Panc1 (cell line): ENCODE measurements around the gene CROCC. TPM values are rescaled to one million over a fixed set of nuclear protein-coding genes. Genes with fewer than 3 reads are reported as not detected.

Experiments used
- ATAC-seq: fragments of 200-7000 bp; cut with Tn5 transposase; 2 replicates; pipeline ENCODE4 v1.9.1; 2020; ENCODE audit warnings: mild to moderate bottlenecking, moderate library complexity
- BruUV-seq: library from RNA; stranded (reverse); fragments of 400-500 nt; replicated peaks from 2 replicates; lab custom pipeline; 2021; lab: Mats Ljungman, UMichigan
- CTCF ChIA-PET: fragments of 300-600 bp; sonication (Branson Sonifier 250); formaldehyde crosslinking; loops from one replicate; lab custom pipeline; 2022; ENCODE audit warnings: antibody characterized with exemption; lab: Charles Lee
- POLR2A ChIA-PET: fragments of 300-600 bp; sonication (Branson Sonifier 250); formaldehyde crosslinking; loops from one replicate; lab custom pipeline; 2022; ENCODE audit warnings: antibody characterized with exemption; lab: Charles Lee
- DNase-seq: peaks from one replicate; pipeline ENCODE4 v3.0.0-alpha.2; 2010; ENCODE audit warnings: low read depth, low spot score
- H3K27ac ChIP-seq: 2 replicates; pipeline ENCODE4 v1.5.1; 2011; ENCODE audit warnings: mild to moderate bottlenecking, low read length, inconsistent platforms
- H3K27me3 ChIP-seq: fragments of 200-500 bp; sonication (Bioruptor generic); 2 replicates; pipeline ENCODE4 v1.6.0; 2014; ENCODE audit warnings: low read length, inconsistent platforms; ENCODE audit not compliant: control insufficient read depth, insufficient read depth
- H3K36me3 ChIP-seq: fragments of 200-500 bp; sonication (Bioruptor generic); 2 replicates; pipeline ENCODE4 v1.5.1; 2014; ENCODE audit warnings: inconsistent platforms, mild to moderate bottlenecking, low read length, moderate library complexity; ENCODE audit not compliant: control insufficient read depth, insufficient read depth
- H3K4me1 ChIP-seq: 2 replicates; pipeline ENCODE4 v1.5.1; 2011; ENCODE audit warnings: inconsistent platforms, mild to moderate bottlenecking, low read length, moderate library complexity; ENCODE audit not compliant: control insufficient read depth, insufficient read depth
- H3K4me3 ChIP-seq, 2 experiments: 2 replicates each; pipeline ENCODE4 v1.5.1; 2011 to 2012; ENCODE audit warnings: low read depth in 2 of 2, low read length in 2 of 2, mild to moderate bottlenecking in 2 of 2, inconsistent platforms in 1 of 2, moderate library complexity in 1 of 2
- H3K9me3 ChIP-seq: fragments of 200-500 bp; sonication (Bioruptor generic); 2 replicates; pipeline ENCODE4 v1.5.1; 2014; ENCODE audit warnings: low read depth, mild to moderate bottlenecking, inconsistent platforms, low read length, moderate library complexity; ENCODE audit not compliant: control insufficient read depth, insufficient read depth
- POLR2AphosphoS5 ChIP-seq: IDR thresholded peaks from 2 replicates; pipeline ENCODE4 v1.6.1; 2012; ENCODE audit warnings: mild to moderate bottlenecking, low read depth, low read length, moderate library complexity
- SIN3A ChIP-seq: IDR thresholded peaks from 2 replicates; pipeline ENCODE4 v1.6.1; 2012; ENCODE audit warnings: low read depth, mild to moderate bottlenecking, low read length, moderate library complexity, borderline replicate concordance; ENCODE audit not compliant: insufficient read depth
- TCF7L2 ChIP-seq: IDR thresholded peaks from 2 replicates; pipeline ENCODE4 v1.6.1; 2011; ENCODE audit warnings: mild to moderate bottlenecking, low read depth, low read length, inconsistent platforms
- in situ Hi-C: cut with HindIII; loops from 2 replicates; pipeline ENCODE4 v1.10.0; 2016; ENCODE audit warnings: low sequenced_read_pairs, low pct_unique_long_range_greater_than_20kb
- intact Hi-C: fragments of 100-400 bp; cut with micrococcal nuclease; formaldehyde crosslinking; loops from one replicate; pipeline ENCODE4 v1.10.0; 2022; ENCODE audit not compliant: unreplicated experiment
- total RNA-seq: library from RNA; stranded (reverse); gene quantifications from one replicate; pipeline ENCODE4 v1.2.1, GENCODE V29; 2021; ENCODE audit not compliant: unreplicated experiment
- TF ChIP-seq, protein P1 (sequence below): fragments of 450-650 bp; IDR thresholded peaks from 2 replicates; pipeline ENCODE4 v1.5.1; 2017; ENCODE audit warnings: mild to moderate bottlenecking
- TF ChIP-seq, protein P2 (sequence below), 2 experiments: IDR thresholded peaks; 2 replicates each; pipeline ENCODE4 v1.6.1; 2011 to 2012; ENCODE audit warnings: low read depth in 2 of 2, control low read depth in 1 of 2, low read length in 1 of 2, mild to moderate bottlenecking in 1 of 2, moderate library complexity in 1 of 2; ENCODE audit not compliant: insufficient read depth in 1 of 2

Gene CROCC
- total RNA-seq, 1 experiment from 2014 or later = 13.6 TPM

DNA sequence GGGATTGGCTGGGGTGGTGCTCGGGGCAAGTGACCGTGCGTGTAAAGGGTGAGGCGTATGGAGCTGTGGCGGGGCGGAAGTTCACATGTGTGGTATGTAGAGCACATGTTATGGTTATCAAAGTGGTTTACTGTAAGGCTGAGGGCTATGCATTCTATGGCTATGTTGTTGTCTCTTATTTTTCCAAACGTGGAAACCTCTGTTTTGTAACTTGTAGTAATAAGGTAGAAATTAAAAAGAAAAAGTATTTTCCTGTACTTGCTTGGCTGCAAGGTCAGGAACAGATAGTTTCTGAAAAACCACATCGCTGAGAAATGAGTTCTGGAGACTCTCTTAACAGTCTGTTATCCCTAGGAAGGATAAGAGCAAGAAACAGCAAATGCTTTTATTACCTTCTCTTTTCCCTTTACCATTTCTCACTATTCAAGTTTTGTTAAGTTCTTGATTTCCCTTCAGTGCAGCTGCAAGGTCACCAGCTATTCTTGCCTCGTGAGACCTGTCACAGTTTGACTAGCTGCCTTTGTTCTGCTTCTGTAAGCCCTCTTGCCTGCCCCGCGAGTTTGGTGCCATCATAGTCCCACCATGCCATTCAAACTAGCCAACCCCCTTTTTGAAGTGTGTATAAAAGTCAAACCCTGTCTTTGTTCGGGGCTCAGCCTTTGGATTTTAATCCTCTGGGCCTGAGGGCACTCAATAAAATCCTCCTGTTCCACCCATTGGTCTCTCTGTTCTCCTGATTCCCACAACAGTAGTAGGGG lies 16.4 kb upstream of the CROCC start:
- no peak for TF ChIP-seq TCF7L2
- peak; percentile 98; the same call in 1 of the 2 replicates for TF ChIP-seq SIN3A
- TF ChIP-seq POLR2AphosphoS5 = peak; percentile 100
- BruUV-seq = TSS peak; percentile 99
- DNase-seq (peak; percentile 79), ATAC-seq (peak; percentile 89)
- CTCF ChIA-PET = no interaction called here
- Histone ChIP-seq H3K27me3 (no peaks in the 10 kb centered on the region), H3K4me1 (peaks cover 6% of the 10 kb centered on the region), H3K36me3 (no peaks in the 10 kb centered on the region), H3K27ac (peak overlapping the region; percentile 99), H3K9me3 (peaks cover 17% of the 10 kb centered on the region; the same call in 1 of the 2 replicates), H3K4me3 (peak overlapping the region; percentile 64 to 73)
- intact Hi-C loops (no loop called here), in situ Hi-C loops (no loop called here)
- POLR2A ChIA-PET = interaction anchor here (0.5 to 1.2 kb wide), 5 partner anchors 9 to 289 kb away, joined by 3 to 9 read pairs (median 6); no protein-coding TSS in a partner anchor

DNA sequence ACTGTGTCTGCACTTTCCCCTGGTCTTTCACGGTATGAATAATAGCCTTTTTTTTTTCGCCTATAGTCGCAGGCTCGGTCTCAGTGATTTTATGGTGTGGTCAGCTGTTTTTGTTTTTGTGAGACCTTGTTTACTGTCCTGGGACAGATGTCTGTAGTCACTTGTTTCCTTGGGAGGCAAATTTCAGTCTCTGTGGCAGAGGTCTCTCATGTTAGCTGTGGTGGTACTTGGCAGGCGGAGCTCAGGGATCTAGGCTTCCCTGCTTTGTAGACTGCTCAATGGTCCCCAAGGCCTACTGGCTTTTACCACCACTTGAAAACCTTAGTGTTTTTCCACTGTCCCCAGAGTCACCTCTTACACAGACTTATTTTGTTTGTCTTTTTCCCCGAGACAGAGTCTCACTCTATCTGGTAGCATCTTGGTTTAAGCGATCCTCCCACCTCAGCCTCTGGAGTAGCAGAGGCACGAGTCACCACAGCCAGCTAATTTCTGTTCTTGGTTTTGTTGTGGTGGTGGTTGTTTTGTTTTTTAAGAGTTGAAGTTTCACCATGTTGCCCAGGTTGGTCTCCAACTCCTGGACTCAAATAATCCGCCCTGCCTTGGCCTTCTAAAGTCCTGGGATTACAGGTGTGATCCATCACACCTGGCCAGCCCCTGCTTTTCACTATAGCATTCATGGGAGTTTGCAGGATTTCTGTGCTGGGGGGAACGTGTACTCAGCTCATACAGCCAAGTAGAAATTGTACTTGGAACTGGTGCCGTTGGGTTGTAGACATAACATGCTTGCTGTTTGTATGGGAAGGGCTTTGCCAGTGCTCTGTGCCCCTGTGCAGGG lies 15.6 kb upstream of the CROCC start:
- TF ChIP-seq TCF7L2 = no peak
- TF ChIP-seq, protein P1, sequence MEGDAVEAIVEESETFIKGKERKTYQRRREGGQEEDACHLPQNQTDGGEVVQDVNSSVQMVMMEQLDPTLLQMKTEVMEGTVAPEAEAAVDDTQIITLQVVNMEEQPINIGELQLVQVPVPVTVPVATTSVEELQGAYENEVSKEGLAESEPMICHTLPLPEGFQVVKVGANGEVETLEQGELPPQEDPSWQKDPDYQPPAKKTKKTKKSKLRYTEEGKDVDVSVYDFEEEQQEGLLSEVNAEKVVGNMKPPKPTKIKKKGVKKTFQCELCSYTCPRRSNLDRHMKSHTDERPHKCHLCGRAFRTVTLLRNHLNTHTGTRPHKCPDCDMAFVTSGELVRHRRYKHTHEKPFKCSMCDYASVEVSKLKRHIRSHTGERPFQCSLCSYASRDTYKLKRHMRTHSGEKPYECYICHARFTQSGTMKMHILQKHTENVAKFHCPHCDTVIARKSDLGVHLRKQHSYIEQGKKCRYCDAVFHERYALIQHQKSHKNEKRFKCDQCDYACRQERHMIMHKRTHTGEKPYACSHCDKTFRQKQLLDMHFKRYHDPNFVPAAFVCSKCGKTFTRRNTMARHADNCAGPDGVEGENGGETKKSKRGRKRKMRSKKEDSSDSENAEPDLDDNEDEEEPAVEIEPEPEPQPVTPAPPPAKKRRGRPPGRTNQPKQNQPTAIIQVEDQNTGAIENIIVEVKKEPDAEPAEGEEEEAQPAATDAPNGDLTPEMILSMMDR = no peak
- no peak for TF ChIP-seq SIN3A
- TF ChIP-seq POLR2AphosphoS5 = no peak
- TF ChIP-seq, protein P2, sequence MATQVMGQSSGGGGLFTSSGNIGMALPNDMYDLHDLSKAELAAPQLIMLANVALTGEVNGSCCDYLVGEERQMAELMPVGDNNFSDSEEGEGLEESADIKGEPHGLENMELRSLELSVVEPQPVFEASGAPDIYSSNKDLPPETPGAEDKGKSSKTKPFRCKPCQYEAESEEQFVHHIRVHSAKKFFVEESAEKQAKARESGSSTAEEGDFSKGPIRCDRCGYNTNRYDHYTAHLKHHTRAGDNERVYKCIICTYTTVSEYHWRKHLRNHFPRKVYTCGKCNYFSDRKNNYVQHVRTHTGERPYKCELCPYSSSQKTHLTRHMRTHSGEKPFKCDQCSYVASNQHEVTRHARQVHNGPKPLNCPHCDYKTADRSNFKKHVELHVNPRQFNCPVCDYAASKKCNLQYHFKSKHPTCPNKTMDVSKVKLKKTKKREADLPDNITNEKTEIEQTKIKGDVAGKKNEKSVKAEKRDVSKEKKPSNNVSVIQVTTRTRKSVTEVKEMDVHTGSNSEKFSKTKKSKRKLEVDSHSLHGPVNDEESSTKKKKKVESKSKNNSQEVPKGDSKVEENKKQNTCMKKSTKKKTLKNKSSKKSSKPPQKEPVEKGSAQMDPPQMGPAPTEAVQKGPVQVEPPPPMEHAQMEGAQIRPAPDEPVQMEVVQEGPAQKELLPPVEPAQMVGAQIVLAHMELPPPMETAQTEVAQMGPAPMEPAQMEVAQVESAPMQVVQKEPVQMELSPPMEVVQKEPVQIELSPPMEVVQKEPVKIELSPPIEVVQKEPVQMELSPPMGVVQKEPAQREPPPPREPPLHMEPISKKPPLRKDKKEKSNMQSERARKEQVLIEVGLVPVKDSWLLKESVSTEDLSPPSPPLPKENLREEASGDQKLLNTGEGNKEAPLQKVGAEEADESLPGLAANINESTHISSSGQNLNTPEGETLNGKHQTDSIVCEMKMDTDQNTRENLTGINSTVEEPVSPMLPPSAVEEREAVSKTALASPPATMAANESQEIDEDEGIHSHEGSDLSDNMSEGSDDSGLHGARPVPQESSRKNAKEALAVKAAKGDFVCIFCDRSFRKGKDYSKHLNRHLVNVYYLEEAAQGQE (IDR thresholded peaks at IDR 0.05; ENCODE audit: insufficient read depth in 1 of 2, low read depth in 2 of 2, low read length in 1 of 2) = no peak
- no peak overlapping the region for H3K4me3 ChIP-seq
- ChIA-PET CTCF (no interaction called here), POLR2A (no interaction called here)
- peak overlapping the region; percentile 78 for H3K27ac ChIP-seq
- in situ Hi-C loops (no loop called here), intact Hi-C loops (no loop called here)
- no peak for DNase-seq
- peaks cover 17% of the 10 kb centered on the region; the same call in 1 of the 2 replicates for H3K9me3 ChIP-seq
- BruUV-seq = no TSS peak
- no peaks in the 10 kb centered on the region for H3K36me3 ChIP-seq
- H3K27me3 ChIP-seq = no peaks in the 10 kb centered on the region
- H3K4me1 ChIP-seq = peaks cover 6% of the 10 kb centered on the region
- no peak for ATAC-seq
